ENCODE measurements around the gene KIAA0753.

GRCh38 chr17:6682339-6682738, 41.8 kb upstream of the KIAA0753 start:
- TF ChIP-seq EZH2phosphoT487 (IDR thresholded peaks at IDR 0.05; ENCODE audit: insufficient read depth, low read depth) (no peak), EZH2 (IDR thresholded peaks at IDR 0.05; ENCODE audit: insufficient read depth, poor library complexity, severe bottlenecking) (no peak)
